Activated CD4-positive, CD25-positive, alpha-beta regulatory T cell treated with anti-CD3 and anti-CD28 coated beads, Interleukin-2, amount 50 U/mL, for 72 hours (primary cell): ENCODE data around the gene ACTG1.
A peak's percentile ranks its signal among the peaks of the same experiment; 100 is the strongest.

Source experiments
- DNase-seq: peaks from one replicate; pipeline ENCODE4 v3.0.0; 2021

ACTG1 gene

GRCh38 chr17:81478119-81478518 lies 34.5 kb downstream of the ACTG1 start:
- DNase-seq, result no peak

DNA sequence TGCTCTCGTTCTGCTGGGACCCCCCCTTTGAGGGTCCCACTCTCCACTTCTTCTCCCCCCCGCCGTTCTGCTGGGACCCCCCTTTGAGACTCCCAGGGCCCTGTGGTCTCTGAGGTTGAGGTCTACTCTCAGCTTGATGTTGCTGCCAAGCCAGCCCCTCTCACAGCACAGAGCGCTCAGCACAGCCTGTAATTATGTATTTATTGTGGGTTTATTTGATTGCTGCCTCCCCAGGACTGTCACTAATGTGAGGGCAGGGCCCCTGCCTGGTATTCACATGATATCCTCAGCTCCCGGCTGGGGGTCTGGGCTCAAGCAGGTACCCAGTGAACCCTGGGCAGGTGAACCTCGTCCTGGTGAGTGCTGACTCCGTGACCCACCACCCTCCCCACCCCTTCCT lies 35.4 kb downstream of the ACTG1 start:
- no peak for DNase-seq

DNA sequence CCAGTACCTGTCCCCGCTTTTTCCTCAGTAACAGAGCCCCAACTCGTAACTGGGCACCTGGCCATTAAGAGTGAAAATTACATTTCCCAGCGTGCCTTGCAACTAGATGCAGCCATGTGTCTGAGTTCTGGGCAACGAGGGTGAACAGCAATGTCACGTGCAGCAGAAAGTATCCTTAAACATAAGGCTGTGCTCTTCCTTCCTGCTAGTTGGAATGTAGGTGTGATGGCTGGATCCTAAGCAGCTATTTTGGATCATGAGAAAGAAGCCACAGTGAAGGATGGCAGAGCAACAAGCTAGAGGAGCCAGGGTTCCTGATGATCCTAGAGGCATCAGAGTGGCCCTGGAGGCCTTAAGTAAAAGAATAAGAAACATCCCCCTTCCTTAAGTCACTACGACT lies 36.0 kb downstream of the ACTG1 start:
- no peak for DNase-seq

DNA sequence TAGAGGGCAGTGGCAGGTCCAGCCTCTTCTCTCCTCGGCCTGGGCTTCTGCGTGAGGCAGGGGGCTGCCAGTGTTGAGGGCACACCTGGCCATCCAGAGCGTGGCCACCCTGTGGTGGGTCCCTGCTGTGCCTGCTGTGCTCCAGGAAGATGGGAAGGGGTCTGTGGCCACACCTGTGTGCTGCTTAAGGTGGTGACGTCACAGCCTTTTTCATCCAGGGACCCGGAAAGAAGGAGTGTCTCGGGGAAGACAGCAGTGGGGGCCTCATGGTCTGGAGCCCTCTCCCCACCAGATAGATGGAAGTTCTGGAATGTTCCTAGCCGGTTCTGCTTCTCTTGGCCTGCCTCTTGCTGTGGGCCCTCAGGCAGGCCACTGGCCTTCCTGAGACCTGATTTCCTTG lies 36.5 kb downstream of the ACTG1 start:
- no peak for DNase-seq

DNA sequence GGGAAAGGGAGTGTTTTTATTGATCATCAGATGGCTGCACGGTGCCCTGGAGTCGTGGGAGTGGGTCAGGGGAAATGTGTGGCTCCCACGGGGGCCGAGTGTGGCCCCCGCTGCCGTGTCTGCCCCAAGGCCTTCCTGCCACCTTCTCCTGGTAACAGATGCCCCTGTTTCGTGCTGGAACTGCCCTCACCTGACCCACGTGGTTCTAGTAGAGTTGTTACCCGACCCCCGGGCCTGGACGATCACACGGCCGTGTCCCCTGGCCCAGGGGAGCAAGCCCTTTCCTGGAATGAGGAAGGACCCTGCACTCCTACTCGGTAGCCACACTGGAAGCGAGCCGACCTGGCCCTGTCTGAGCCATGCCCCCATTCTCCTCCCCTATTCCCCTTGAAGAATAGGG lies 37.6 kb downstream of the ACTG1 start:
- DNase-seq, result no peak

DNA sequence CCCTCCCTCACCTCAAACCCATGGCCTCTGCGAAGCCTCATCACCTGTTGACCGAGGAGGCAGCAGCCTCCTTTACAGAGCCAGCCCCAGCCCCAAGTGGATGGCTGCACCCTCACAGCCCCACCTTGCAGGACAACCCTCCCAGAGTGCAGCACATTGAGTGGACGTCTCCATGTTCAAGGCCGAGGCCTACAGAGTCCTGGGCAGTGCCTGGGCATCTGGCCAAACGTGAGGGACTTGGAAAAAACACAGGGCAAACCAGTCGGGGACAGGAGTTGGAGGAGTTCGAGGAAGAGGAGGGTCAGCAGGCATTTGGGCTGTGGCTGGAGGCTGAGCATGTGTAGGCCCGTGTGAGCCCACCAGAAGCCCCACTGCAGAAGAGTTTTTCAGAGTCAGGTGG lies 39.6 kb downstream of the ACTG1 start:
- DNase-seq, result no peak

GRCh38 chr17:81471818-81472456 lies 40.7 kb downstream of the ACTG1 start:
- peak; percentile 51 for DNase-seq

DNA sequence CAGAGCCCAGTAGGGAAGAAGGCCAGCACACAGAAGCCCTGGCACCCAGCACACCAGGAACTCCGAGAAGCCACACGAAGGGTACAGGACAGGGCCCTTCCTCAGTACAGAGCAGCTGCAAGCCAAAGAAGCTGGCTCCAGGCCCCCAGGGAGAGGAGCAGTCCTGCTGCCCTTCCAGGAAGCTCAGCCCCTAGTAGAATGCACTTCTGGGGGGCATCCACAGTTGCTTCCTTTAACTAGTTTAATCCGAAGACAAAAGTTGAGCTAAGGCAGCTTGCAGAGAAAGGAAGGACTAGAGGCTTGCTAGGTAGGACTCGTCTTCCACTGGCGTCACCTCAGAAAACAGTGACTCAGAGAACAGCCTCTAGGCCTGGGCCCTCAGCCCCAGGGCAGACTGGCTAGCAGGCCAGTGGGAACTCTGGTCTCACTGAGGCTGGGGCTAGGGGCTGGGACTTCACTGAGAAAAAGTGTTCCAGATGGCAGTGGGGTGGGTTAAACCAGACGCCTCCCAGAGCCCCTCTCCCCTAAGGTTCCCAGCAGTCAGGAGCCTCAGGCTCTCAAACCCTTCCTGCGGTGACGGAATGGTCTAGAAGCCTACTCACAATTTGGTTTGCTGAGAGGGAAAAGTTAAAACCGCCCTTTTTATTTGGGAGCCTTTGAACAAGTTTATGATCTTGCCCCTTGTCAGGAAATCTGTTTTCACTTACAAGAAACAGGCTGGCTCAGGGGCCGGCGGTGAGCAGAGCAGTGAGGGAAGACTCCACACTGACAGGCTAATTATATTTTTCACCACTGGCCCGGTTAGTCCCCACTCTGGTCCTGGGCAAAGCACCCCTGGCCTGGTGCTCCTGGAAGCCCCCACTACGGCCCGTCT lies 41.4 kb downstream of the ACTG1 start:
- no peak for DNase-seq

GRCh38 chr17:81470270-81470943 lies 42.2 kb downstream of the ACTG1 start:
- no peak for DNase-seq

- DNase-seq, result no peak
These were observed 43.3 kb downstream of the ACTG1 start for GRCh38 chr17:81469266-81469665.

- DNase-seq, result no peak
These were observed 43.9 kb downstream of the ACTG1 start for GRCh38 chr17:81468770-81469121.

DNA sequence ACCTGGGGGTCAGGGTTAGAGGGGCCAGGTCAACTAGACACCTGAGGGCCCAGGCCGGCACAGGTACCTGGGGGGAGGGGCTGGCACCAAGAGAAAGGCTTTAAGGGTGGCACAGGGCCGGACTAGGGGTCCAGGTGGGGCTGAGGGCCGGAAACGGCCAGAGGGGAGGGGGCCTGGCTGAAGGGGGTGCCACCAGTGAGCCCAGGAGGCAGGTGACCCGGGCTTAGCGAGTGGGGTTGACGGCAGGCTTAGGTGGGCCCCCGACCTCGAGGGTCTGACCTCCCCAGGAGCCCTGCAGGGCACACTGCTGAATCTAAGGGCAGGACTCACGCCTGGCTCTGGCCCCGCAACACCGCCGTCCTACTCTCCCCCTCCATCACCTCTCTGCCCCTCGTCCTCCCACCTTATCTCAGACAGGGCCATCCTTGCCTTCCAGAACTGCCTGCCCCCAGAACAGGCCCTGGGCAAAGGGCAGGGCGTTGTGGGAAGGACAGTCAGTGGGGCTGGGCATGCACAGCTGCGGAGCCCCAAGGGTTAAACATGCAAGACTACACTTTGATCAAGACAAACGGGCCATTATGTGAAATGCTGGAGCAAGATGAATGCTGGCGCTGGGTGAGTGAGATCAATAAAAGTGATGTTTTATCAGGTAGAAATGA lies 44.4 kb downstream of the ACTG1 start:
- DNase-seq, result no peak

DNA sequence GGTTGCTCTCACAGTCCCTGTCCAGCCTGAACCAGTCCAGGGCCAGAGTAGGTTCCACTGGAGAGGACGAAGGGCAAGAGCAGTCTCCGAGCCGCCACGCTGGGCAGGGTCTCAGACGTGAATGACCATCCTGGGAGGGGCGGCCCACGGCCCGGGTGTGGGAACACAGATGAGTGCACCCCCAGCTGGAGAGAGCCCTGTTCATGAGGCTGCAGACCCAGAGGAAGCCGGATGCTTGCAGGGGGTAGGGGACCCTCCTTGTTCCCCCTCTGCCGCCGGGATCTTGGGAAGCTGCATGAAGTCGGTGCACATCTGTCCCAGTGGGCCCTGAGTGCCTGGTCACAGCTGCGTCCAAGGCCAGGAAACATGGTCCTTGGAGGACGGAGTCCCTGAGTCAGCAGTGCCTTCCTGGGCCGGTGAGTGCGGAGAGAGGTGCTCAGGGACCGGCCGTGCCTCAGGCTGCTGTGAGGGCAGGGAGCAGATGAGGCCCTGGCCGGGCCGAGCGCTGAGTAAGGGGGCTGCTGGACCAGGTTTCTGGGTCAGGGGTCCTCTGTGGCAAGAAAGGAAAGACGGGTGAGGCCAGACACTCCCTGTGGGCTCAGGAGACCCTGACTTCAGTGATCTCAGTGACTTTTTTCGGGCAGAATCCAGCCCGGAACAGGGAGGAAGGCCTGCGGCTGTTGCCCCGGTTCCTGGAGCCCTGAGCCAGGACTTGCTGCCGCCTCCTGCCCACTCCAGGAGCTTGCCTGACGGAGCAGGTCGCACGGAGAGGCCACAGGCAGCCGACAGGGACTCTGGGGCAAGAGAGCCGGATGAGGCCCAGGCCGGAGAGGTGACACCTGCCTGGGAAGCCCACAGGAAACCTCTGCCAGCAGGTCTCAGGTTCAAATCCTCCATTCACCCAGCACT lies 45.8 kb downstream of the ACTG1 start:
- no peak for DNase-seq

DNA sequence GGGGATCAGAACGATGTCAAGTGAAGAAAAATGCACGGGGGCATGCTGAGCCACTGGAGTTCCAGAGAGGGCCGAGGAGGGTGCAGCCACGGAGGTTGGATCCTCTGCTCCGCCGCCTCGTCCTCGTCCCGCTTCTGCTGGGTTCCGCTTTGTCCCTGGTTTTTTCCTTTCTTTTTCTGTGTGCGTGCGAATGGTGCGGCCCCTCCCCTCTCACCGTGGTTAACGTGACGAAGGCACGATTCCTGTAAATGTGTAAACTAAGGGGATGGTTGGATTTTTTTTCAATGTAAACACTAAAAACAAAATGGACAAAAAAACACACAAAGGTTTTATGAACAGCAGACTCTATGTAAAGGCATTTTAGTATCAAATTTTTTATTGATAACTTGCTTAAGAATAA lies 46.7 kb downstream of the ACTG1 start:
- no peak for DNase-seq

GRCh38 chr17:81464586-81464985 lies 48.0 kb downstream of the ACTG1 start:
- no peak for DNase-seq

GRCh38 chr17:81463506-81463905 lies 49.1 kb downstream of the ACTG1 start:
- DNase-seq, result no peak

GRCh38 chr17:81462506-81463125 lies 50.0 kb downstream of the ACTG1 start:
- DNase-seq, result no peak

- DNase-seq, result no peak
These were observed 50.7 kb downstream of the ACTG1 start for GRCh38 chr17:81461607-81462500.

DNA sequence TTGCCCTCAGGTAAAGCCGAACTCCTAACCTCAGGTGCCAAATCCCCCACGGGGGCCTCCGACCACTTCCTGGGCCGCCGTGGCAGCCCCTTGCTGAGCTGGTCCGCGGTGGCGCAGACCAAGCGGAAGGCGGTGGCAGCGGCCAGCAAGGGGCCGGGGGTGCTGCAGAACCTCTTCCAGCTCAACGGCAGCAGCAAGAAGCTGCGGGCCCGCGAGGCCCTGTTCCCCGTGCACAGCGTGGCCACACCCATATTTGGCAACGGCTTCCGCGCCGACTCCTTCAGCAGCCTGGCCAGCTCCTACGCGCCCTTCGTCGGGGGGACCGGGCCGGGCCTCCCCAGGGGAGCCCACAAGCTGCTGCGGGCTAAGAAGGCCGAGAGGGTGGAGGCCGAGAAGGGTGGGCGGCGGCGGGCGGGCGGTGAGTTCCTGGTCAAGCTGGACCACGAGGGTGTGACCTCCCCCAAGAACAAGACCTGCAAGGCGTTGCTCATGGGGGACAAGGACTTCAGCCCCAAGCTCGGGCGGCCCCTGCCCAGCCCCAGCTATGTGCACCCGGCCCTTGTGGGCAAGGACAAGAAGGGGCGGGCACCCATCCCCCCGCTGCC lies 51.6 kb downstream of the ACTG1 start:
- no peak for DNase-seq
